DOHH2 (cell line): Measurements from ENCODE around the gene SLC12A3.
A peak's percentile ranks its signal among the peaks of the same experiment; 100 is the strongest.

Source experiments
- CTCF ChIP-seq: fragments of 200-600 bp; sonication (generic); IDR thresholded peaks from one replicate; pipeline ENCODE4 v1.5.1; 2014; ENCODE audit warnings: antibody characterized with exemption, mild to moderate bottlenecking, low read depth, low read length; ENCODE audit not compliant: poor library complexity, severe bottlenecking
- EZH2phosphoT487 ChIP-seq: fragments of 200-600 bp; sonication (generic); IDR thresholded peaks from 2 replicates; pipeline ENCODE4 v1.6.1; 2017; ENCODE audit warnings: borderline replicate concordance, mild to moderate bottlenecking, antibody characterized with exemption, low read length, moderate library complexity, mixed read lengths

GRCh38 chr16:56956756-56957155, 91.7 kb downstream of the SLC12A3 start:
- TF ChIP-seq CTCF: peak; percentile 46
- TF ChIP-seq EZH2phosphoT487: no peak
